ENCODE results near the gene ADIRF. TPM values are rescaled to one million over a fixed set of nuclear protein-coding genes. Genes with fewer than 3 reads are reported as not detected.

ADIRF gene
- polyA plus RNA-seq, 1 donor (not counting 4 experiments of a cell fraction or from before 2014, with no cell fraction given), result 157 TPM

DNA sequence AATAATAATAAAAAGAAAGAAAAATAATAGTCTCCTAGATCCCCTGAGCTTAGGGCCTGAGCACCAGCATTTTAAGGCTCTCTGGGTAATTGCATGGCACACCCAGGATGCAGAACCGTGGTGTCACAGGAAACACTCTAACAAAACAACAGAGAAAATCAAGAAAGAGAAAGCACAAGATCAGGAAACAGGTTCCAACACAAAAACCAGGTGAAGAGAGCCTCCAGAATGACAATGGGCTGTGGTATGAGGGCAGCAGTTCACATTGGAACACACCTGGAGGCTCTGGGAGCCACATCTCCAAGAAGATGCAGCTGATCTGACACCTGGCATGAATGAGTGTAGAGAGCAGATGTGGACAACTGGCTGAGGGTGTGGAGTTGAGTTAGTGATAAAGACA lies 17.9 kb upstream of the ADIRF start:
- Histone ChIP-seq H3K4me2 (ENCODE audit: control insufficient read depth, extremely low read depth, insufficient read depth, low read depth, low read length) (no peak overlapping the region), H3K4me1 (ENCODE audit: control insufficient read depth, extremely low read depth, insufficient read depth, low read length) (no peaks in the 10 kb centered on the region), H3K9me1 (ENCODE audit: control insufficient read depth, extremely low read depth, insufficient read depth, low read length) (no peaks in the 10 kb centered on the region), H2AFZ (ENCODE audit: control insufficient read depth, low read length) (no peak overlapping the region), H3K27ac (ENCODE audit: control insufficient read depth, insufficient read depth, low read length) (no peak overlapping the region), H3K9me3 (ENCODE audit: control insufficient read depth, low read depth, low read length) (no peaks in the 10 kb centered on the region), H3K9ac (ENCODE audit: control insufficient read depth, extremely low read depth, insufficient read depth, low read length) (no peak overlapping the region), H3K27me3 (ENCODE audit: control insufficient read depth, extremely low read depth, insufficient read depth, low read length) (no peaks in the 10 kb centered on the region), H3K36me3 (ENCODE audit: control insufficient read depth in 2 of 2, extremely low read depth in 1 of 2, insufficient read depth in 2 of 2, low read length in 2 of 2) (no peaks in the 10 kb centered on the region), H3K79me2 (ENCODE audit: control insufficient read depth, insufficient read depth, low read length) (no peaks in the 10 kb centered on the region), H4K20me1 (ENCODE audit: control insufficient read depth, extremely low read depth, insufficient read depth, low read length) (no peaks in the 10 kb centered on the region), H3K4me3 (ENCODE audit: control insufficient read depth in 2 of 3, extremely low read depth in 1 of 3, insufficient read depth in 2 of 3, low read depth in 1 of 3, low read length in 3 of 3) (no peak overlapping the region)
- dilution Hi-C loops (cut with MboI; ENCODE audit: extremely low pct_ligation_motif_present, low sequenced_read_pairs), result no loop called here
- FAIRE-seq (no peak), DNase-seq (ENCODE audit: low read depth, low spot score) (no peak)
- no peak for TF ChIP-seq EZH2 (IDR thresholded peaks at IDR 0.05; ENCODE audit: low read length)
- TF ChIP-seq, protein P1, sequence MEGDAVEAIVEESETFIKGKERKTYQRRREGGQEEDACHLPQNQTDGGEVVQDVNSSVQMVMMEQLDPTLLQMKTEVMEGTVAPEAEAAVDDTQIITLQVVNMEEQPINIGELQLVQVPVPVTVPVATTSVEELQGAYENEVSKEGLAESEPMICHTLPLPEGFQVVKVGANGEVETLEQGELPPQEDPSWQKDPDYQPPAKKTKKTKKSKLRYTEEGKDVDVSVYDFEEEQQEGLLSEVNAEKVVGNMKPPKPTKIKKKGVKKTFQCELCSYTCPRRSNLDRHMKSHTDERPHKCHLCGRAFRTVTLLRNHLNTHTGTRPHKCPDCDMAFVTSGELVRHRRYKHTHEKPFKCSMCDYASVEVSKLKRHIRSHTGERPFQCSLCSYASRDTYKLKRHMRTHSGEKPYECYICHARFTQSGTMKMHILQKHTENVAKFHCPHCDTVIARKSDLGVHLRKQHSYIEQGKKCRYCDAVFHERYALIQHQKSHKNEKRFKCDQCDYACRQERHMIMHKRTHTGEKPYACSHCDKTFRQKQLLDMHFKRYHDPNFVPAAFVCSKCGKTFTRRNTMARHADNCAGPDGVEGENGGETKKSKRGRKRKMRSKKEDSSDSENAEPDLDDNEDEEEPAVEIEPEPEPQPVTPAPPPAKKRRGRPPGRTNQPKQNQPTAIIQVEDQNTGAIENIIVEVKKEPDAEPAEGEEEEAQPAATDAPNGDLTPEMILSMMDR (optimal IDR thresholded peaks at IDR 0.05 in 1 of 3, IDR thresholded peaks at IDR 0.05 in 1 of 3, conservative IDR thresholded peaks at IDR 0.05 in 1 of 3; ENCODE audit: extremely low read depth in 1 of 3, insufficient read depth in 2 of 3, low read length in 3 of 3), result no peak

DNA sequence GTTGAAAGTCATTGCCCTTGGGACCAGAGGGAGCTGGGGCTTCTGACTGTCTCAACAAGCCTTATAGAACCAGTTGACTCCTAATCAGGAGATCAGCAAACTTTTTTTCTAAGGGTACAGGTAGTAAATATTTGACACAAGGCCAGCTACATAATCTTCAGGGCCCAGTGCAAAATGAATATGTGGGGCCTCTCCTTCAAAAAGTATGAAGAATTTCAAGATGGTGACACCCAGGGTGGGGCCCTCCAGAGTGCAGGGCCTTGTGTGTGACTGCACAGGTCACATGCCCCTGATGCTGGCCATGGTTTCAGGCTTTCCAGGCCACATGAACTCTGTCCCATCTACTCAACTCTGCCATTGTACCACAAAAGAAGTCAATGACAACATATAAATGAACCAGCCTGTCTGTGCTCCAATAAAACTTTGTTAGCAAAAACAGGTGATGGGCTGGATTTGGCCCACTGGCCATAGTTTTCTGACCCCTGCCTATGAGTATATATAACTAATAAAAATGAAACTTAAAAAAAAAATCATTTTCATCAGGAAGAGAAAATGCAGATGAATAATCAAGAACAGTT lies 17.0 kb upstream of the ADIRF start:
- DNase-seq (ENCODE audit: low read depth, low spot score) (no peak), FAIRE-seq (no peak)
- H2AFZ ChIP-seq (ENCODE audit: control insufficient read depth, low read length), result no peak overlapping the region
- dilution Hi-C loops (cut with MboI; ENCODE audit: extremely low pct_ligation_motif_present, low sequenced_read_pairs), result no loop called here
- H4K20me1 ChIP-seq (ENCODE audit: control insufficient read depth, extremely low read depth, insufficient read depth, low read length), result peaks cover 2% of the 10 kb centered on the region
- H3K36me3 ChIP-seq (ENCODE audit: control insufficient read depth in 2 of 2, extremely low read depth in 1 of 2, insufficient read depth in 2 of 2, low read length in 2 of 2), result no peaks in the 10 kb centered on the region
- no peak overlapping the region for H3K27ac ChIP-seq (ENCODE audit: control insufficient read depth, insufficient read depth, low read length)
- H3K27me3 ChIP-seq (ENCODE audit: control insufficient read depth, extremely low read depth, insufficient read depth, low read length), result no peaks in the 10 kb centered on the region
- H3K79me2 ChIP-seq (ENCODE audit: control insufficient read depth, insufficient read depth, low read length), result no peaks in the 10 kb centered on the region
- no peak overlapping the region for H3K4me2 ChIP-seq (ENCODE audit: control insufficient read depth, extremely low read depth, insufficient read depth, low read depth, low read length)
- H3K4me3 ChIP-seq (ENCODE audit: control insufficient read depth in 2 of 3, extremely low read depth in 1 of 3, insufficient read depth in 2 of 3, low read depth in 1 of 3, low read length in 3 of 3), result no peak overlapping the region
- TF ChIP-seq, protein P1 (optimal IDR thresholded peaks at IDR 0.05 in 1 of 3, IDR thresholded peaks at IDR 0.05 in 1 of 3, conservative IDR thresholded peaks at IDR 0.05 in 1 of 3; ENCODE audit: extremely low read depth in 1 of 3, insufficient read depth in 2 of 3, low read length in 3 of 3), result no peak
- no peak for TF ChIP-seq EZH2 (IDR thresholded peaks at IDR 0.05; ENCODE audit: low read length)
- no peaks in the 10 kb centered on the region for H3K9me1 ChIP-seq (ENCODE audit: control insufficient read depth, extremely low read depth, insufficient read depth, low read length)
- H3K9ac ChIP-seq (ENCODE audit: control insufficient read depth, extremely low read depth, insufficient read depth, low read length), result no peak overlapping the region
- H3K4me1 ChIP-seq (ENCODE audit: control insufficient read depth, extremely low read depth, insufficient read depth, low read length), result no peaks in the 10 kb centered on the region
- H3K9me3 ChIP-seq (ENCODE audit: control insufficient read depth, low read depth, low read length), result no peaks in the 10 kb centered on the region
